Peyer's patch (tissue), 4 donors: ENCODE results near the gene TBATA. TPM values are rescaled to one million over a fixed set of nuclear protein-coding genes. Genes with fewer than 3 reads are reported as not detected.
A peak's percentile ranks its signal among the peaks of the same experiment; 100 is the strongest.

ENCODE experiments used
- DNase-seq, 3 donors: peaks; one replicate each; pipeline ENCODE4 v3.0.0-alpha.2; 2017 to 2019
- H3K27ac ChIP-seq, 4 donors: fragments of 200-600 bp; sonication (generic); one replicate each; pipeline ENCODE4 v1.5.1; 2016 to 2019
- H3K27me3 ChIP-seq, 2 donors: fragments of 200-600 bp; sonication (generic); one replicate each; pipeline ENCODE4 v1.5.1; 2019
- H3K36me3 ChIP-seq, 3 donors: fragments of 200-600 bp; sonication (generic); one replicate each; pipeline ENCODE4 v1.5.1; 2016 to 2019
- H3K4me1 ChIP-seq, 4 donors: fragments of 200-600 bp; sonication (generic); one replicate each; pipeline ENCODE4 v1.5.1; 2016 to 2019
- H3K4me3 ChIP-seq, 4 donors: fragments of 200-600 bp; sonication (generic); 1 replicate in 3 of 4; 2 replicates in 1 of 4; pipeline ENCODE4 v1.5.1; 2016 to 2019; ENCODE audit warnings: mild to moderate bottlenecking in 1 of 4
- H3K9me3 ChIP-seq, 4 donors: fragments of 200-600 bp; sonication (generic); one replicate each; pipeline ENCODE4 v1.5.1; 2016 to 2019; ENCODE audit warnings: mild to moderate bottlenecking in 1 of 4
- CTCF ChIP-seq, 6 experiments: fragments of 450-650 bp in 4 of 6; fragments of 200-600 bp in 2 of 6; sonication (generic) in 1 of 6; IDR thresholded peaks; one replicate each; pipeline ENCODE4 v1.5.1; 2017 to 2019; ENCODE audit warnings: antibody characterized with exemption in 6 of 6, mild to moderate bottlenecking in 3 of 6, moderate library complexity in 1 of 6
- POLR2A ChIP-seq, 2 donors: fragments of 450-650 bp; IDR thresholded peaks; one replicate each; pipeline ENCODE4 v1.5.1; 2017; ENCODE audit warnings: antibody characterized with exemption in 2 of 2, mild to moderate bottlenecking in 2 of 2, moderate library complexity in 2 of 2
- total RNA-seq, 4 donors: library from RNA; depleted of rRNA; stranded (reverse); fragments of >200 nt; gene quantifications; one replicate each; pipeline ENCODE4 v1.1.0, GENCODE V29; 2016

Gene TBATA
- total RNA-seq, 4 donors from 2014 or later, result not detected

- Histone ChIP-seq H3K27ac (no peak overlapping the region), H3K27me3 (no peaks in the 10 kb centered on the region), H3K36me3 (no peaks in the 10 kb centered on the region), H3K4me3 (no peak overlapping the region), H3K9me3 (no peaks in the 10 kb centered on the region), H3K4me1 (peaks cover 0 to 34% (median 2%) of the 10 kb centered on the region in 4 donors)
- no peak for DNase-seq
- TF ChIP-seq POLR2A (IDR thresholded peaks at IDR 0.05) (no peak), CTCF (IDR thresholded peaks at IDR 0.05) (no peak)
Observed at GRCh38 chr10:70735161-70735560, 50.0 kb downstream of the TBATA start.

GRCh38 chr10:70733051-70733450, 52.1 kb downstream of the TBATA start:
- H3K4me1 ChIP-seq, result peaks cover 0 to 16% (median 0%) of the 10 kb centered on the region in 4 donors
- no peaks in the 10 kb centered on the region for H3K27me3 ChIP-seq
- no peak for TF ChIP-seq CTCF (IDR thresholded peaks at IDR 0.05)
- no peak for TF ChIP-seq POLR2A (IDR thresholded peaks at IDR 0.05)
- no peaks in the 10 kb centered on the region for H3K9me3 ChIP-seq
- H3K4me3 ChIP-seq, result no peak overlapping the region
- DNase-seq, result no peak
- H3K36me3 ChIP-seq, result no peaks in the 10 kb centered on the region
- H3K27ac ChIP-seq, result no peak overlapping the region

GRCh38 chr10:70732569-70732968, 52.6 kb downstream of the TBATA start:
- H3K27me3 ChIP-seq, result no peaks in the 10 kb centered on the region
- H3K4me1 ChIP-seq, result peaks cover 0 to 12% (median 0%) of the 10 kb centered on the region in 4 donors
- H3K9me3 ChIP-seq, result no peaks in the 10 kb centered on the region
- H3K36me3 ChIP-seq, result no peaks in the 10 kb centered on the region
- no peak overlapping the region for H3K27ac ChIP-seq
- no peak for DNase-seq
- no peak overlapping the region for H3K4me3 ChIP-seq
- TF ChIP-seq CTCF (IDR thresholded peaks at IDR 0.05), result no peak
- TF ChIP-seq POLR2A (IDR thresholded peaks at IDR 0.05), result no peak

- TF ChIP-seq POLR2A (IDR thresholded peaks at IDR 0.05) (no peak), CTCF (IDR thresholded peaks at IDR 0.05) (no peak)
- no peaks in the 10 kb centered on the region for H3K27me3 ChIP-seq
- H3K36me3 ChIP-seq, result no peaks in the 10 kb centered on the region
- H3K4me1 ChIP-seq, result no peaks in the 10 kb centered on the region
- DNase-seq, result no peak
- no peak overlapping the region for H3K27ac ChIP-seq
- H3K4me3 ChIP-seq, result no peak overlapping the region
- H3K9me3 ChIP-seq, result no peaks in the 10 kb centered on the region
Observed at GRCh38 chr10:70730955-70731354, 54.2 kb downstream of the TBATA start.

GRCh38 chr10:70729763-70730357, 55.3 kb downstream of the TBATA start:
- Histone ChIP-seq H3K27me3 (no peaks in the 10 kb centered on the region), H3K4me1 (no peaks in the 10 kb centered on the region), H3K27ac (no peak overlapping the region), H3K36me3 (no peaks in the 10 kb centered on the region), H3K4me3 (no peak overlapping the region), H3K9me3 (no peaks in the 10 kb centered on the region)
- DNase-seq, result peak in 1 of 3 donors; percentile 54
- TF ChIP-seq POLR2A (IDR thresholded peaks at IDR 0.05) (no peak), CTCF (IDR thresholded peaks at IDR 0.05) (no peak)

- DNase-seq, result no peak
- H3K36me3 ChIP-seq, result no peaks in the 10 kb centered on the region
- no peaks in the 10 kb centered on the region for H3K27me3 ChIP-seq
- no peak overlapping the region for H3K4me3 ChIP-seq
- H3K27ac ChIP-seq, result no peak overlapping the region
- TF ChIP-seq CTCF (IDR thresholded peaks at IDR 0.05), result no peak
- TF ChIP-seq POLR2A (IDR thresholded peaks at IDR 0.05), result no peak
- no peaks in the 10 kb centered on the region for H3K9me3 ChIP-seq
- no peaks in the 10 kb centered on the region for H3K4me1 ChIP-seq
Observed at GRCh38 chr10:70728328-70728727, 56.8 kb downstream of the TBATA start.
